A549 (cell line): Measurements from ENCODE around the gene CCL14. TPM values are rescaled to one million over a fixed set of nuclear protein-coding genes. Genes with fewer than 3 reads are reported as not detected.
A peak's percentile ranks its signal among the peaks of the same experiment; 100 is the strongest.

Experiments
- ATAC-seq, 2 experiments: fragments of 200-7000 bp in 1 of 2; fragments of >200 bp in 1 of 2; cut with Nextera tagmentation in 1 of 2; cut with Tn5 transposase in 1 of 2; 3 replicates each; pipeline versions ENCODE4 v1.8.0 to v1.9.1; 2018 to 2020; ENCODE audit warnings: mild to moderate bottlenecking in 1 of 2, moderate library complexity in 1 of 2
- CTCF ChIA-PET: fragments of 300-600 bp; sonication (Branson Sonifier 250); formaldehyde crosslinking; extraction: SDS; loops from one replicate; lab custom pipeline; 2021; ENCODE audit warnings: antibody characterized with exemption, inconsistent platforms; lab: Yijun Ruan, JAX
- POLR2A ChIA-PET: fragments of 350-600 bp; formaldehyde crosslinking; extraction: SDS; loops from one replicate; lab custom pipeline; 2021; ENCODE audit warnings: antibody characterized with exemption, inconsistent platforms; lab: Yijun Ruan, JAX
- DNase-seq, 2 experiments: peaks; one replicate each; pipeline versions ENCODE4 v3.0.0 to v3.0.0-alpha.2; 2011 to 2016; ENCODE audit warnings: low read depth in 1 of 2, low spot score in 1 of 2
- FAIRE-seq: peaks from 2 replicates; lab custom pipeline; 2011; peaks lifted over from hg19 to GRCh38; lab: Jason Lieb, UNC
- H3K27ac ChIP-seq, 2 experiments: fragments of >200 bp; sonication (Bioruptor Twin); formaldehyde crosslinking; 3 replicates each; pipeline ENCODE4 v1.5.1; 2016 to 2017
- H3K4me1 ChIP-seq: fragments of >200 bp; sonication (Bioruptor Twin); formaldehyde crosslinking; 3 replicates; pipeline ENCODE4 v1.6.1; 2016
- H3K4me2 ChIP-seq: fragments of >200 bp; sonication (Bioruptor Twin); formaldehyde crosslinking; 3 replicates; pipeline ENCODE4 v1.6.1; 2016
- H3K4me3 ChIP-seq: fragments of >200 bp; sonication (Bioruptor Twin); formaldehyde crosslinking; 3 replicates; pipeline ENCODE4 v1.5.1; 2016
- H3K9me3 ChIP-seq: fragments of >200 bp; sonication (Bioruptor Twin); formaldehyde crosslinking; 3 replicates; pipeline ENCODE4 v1.6.1; 2016
- BHLHE40 ChIP-seq: IDR thresholded peaks from 2 replicates; pipeline ENCODE4 v1.6.1; 2012; ENCODE audit warnings: low read depth, low read length, inconsistent platforms
- CHD2 ChIP-seq: fragments of 150-350 bp; IDR thresholded peaks from 2 replicates; pipeline ENCODE4 v1.6.1; 2014; ENCODE audit warnings: low read length; ENCODE audit not compliant: partially characterized antibody
- CHD4 ChIP-seq: fragments of 200-600 bp; sonication (generic); IDR thresholded peaks from 2 replicates; pipeline ENCODE4 v1.6.1; 2016; ENCODE audit warnings: antibody characterized with exemption, mild to moderate bottlenecking, borderline replicate concordance
- EHMT2 ChIP-seq: fragments of 200-600 bp; sonication (generic); IDR thresholded peaks from 2 replicates; pipeline ENCODE4 v1.6.1; 2016; ENCODE audit warnings: antibody characterized with exemption, low read depth, mild to moderate bottlenecking, moderate library complexity
- FOSL2 ChIP-seq, 2 experiments: fragments of 450-650 bp in 1 of 2; fragments of >200 bp in 1 of 2; sonication (Bioruptor Twin) in 1 of 2; formaldehyde crosslinking; IDR thresholded peaks; 2 replicates each; pipeline versions ENCODE4 v1.5.0 to v1.6.1; 2016 to 2020; ENCODE audit warnings: mild to moderate bottlenecking in 1 of 2, moderate library complexity in 1 of 2
- FOXS1 ChIP-seq: fragments of 250-450 bp; sonication (Bioruptor Pico); IDR thresholded peaks from 2 replicates; pipeline ENCODE4 v1.5.0; 2020; ENCODE audit warnings: mild to moderate bottlenecking, moderate library complexity
- HEYL ChIP-seq: fragments of 250-450 bp; sonication (Bioruptor Pico); IDR thresholded peaks from 2 replicates; pipeline ENCODE4 v1.8.0; 2021; ENCODE audit warnings: mild to moderate bottlenecking, moderate library complexity
- HMGXB4 ChIP-seq: fragments of 250-450 bp; sonication (Bioruptor Pico); IDR thresholded peaks from 2 replicates; pipeline ENCODE4 v1.5.0; 2021; ENCODE audit warnings: mild to moderate bottlenecking, moderate library complexity, borderline replicate concordance
- KDM1A ChIP-seq: fragments of 200-600 bp; sonication (generic); IDR thresholded peaks from 2 replicates; pipeline ENCODE4 v1.6.1; 2016; ENCODE audit warnings: low read depth, mild to moderate bottlenecking
- KDM5A ChIP-seq: fragments of 200-600 bp; sonication (generic); IDR thresholded peaks from 2 replicates; pipeline ENCODE4 v1.6.1; 2016; ENCODE audit warnings: antibody characterized with exemption, mild to moderate bottlenecking
- MAX ChIP-seq: IDR thresholded peaks from 2 replicates; pipeline ENCODE4 v1.6.1; 2012
- MAZ ChIP-seq: fragments of 150-350 bp; IDR thresholded peaks from 2 replicates; pipeline ENCODE4 v1.6.1; 2014; ENCODE audit warnings: antibody characterized with exemption, low read depth, low read length, borderline replicate concordance
- NFE2L2 ChIP-seq: fragments of 150-350 bp; conservative IDR thresholded peaks from 2 replicates; pipeline ENCODE4 v1.6.1; 2014; ENCODE audit warnings: low read length
- NR3C1 ChIP-seq: fragments of >200 bp; sonication (Bioruptor Twin); formaldehyde crosslinking; IDR thresholded peaks from 3 replicates; pipeline ENCODE4 v1.6.1; 2017
- RAD21 ChIP-seq, 2 experiments: fragments of >200 bp in 1 of 2; sonication (Bioruptor Twin) in 1 of 2; formaldehyde crosslinking in 1 of 2; IDR thresholded peaks in 1 of 2; conservative IDR thresholded peaks in 1 of 2; 2 replicates in 1 of 2; 3 replicates in 1 of 2; pipeline ENCODE4 v1.6.1; 2012 to 2018; ENCODE audit warnings: inconsistent platforms in 1 of 2
- SREBF2 ChIP-seq: fragments of 450-650 bp; IDR thresholded peaks from 2 replicates; pipeline ENCODE4 v1.6.1; 2014; ENCODE audit warnings: mild to moderate bottlenecking, moderate library complexity
- TFCP2L1 ChIP-seq: fragments of 250-450 bp; sonication (Bioruptor Pico); IDR thresholded peaks from 2 replicates; pipeline ENCODE4 v1.5.0; 2021; ENCODE audit warnings: mild to moderate bottlenecking
- USF2 ChIP-seq: fragments of 450-650 bp; IDR thresholded peaks from 2 replicates; pipeline ENCODE4 v1.6.1; 2014; ENCODE audit warnings: antibody characterized with exemption
- ZFP36 ChIP-seq: fragments of 450-650 bp; IDR thresholded peaks from 2 replicates; pipeline ENCODE4 v1.6.1; 2014; ENCODE audit warnings: borderline replicate concordance; ENCODE audit not compliant: partially characterized antibody
- WGBS: methylation state at CpG from one replicate; pipeline ENCODE4 v1.1.6; 2017; ENCODE audit errors: missing lambda C conversion rate; 5-methylcytosine and 5-hydroxymethylcytosine counted together
- polyA plus RNA-seq, 4 experiments: library from polyadenylated mRNA; depleted of rRNA in 3 of 4; stranded (reverse); fragments of >200 nt; fragmentation: RNase III in 1 of 4; extraction: RNeasy Plus Mini Kit Qiagen cat#74134 plus additional on column Dnase treatment in 1 of 4; gene quantifications; 2 replicates in 3 of 4; 3 replicates in 1 of 4; pipeline ENCODE4 v1.2.3, GENCODE V29; 2011 to 2017
- TF ChIP-seq, protein P1 (sequence below): IDR thresholded peaks from 2 replicates; pipeline ENCODE4 v1.6.1; 2012
- TF ChIP-seq, protein P2 (sequence below): fragments of 150-350 bp; IDR thresholded peaks from 2 replicates; pipeline ENCODE4 v1.6.1; 2014; ENCODE audit warnings: low read depth, mild to moderate bottlenecking, low read length
- TF ChIP-seq, protein P3 (sequence below): IDR thresholded peaks from 2 replicates; pipeline ENCODE4 v1.6.1; 2012; ENCODE audit warnings: low read depth, borderline replicate concordance

The CCL14 gene
- polyA plus RNA-seq, 2 of the 4 experiments (the other 2 are of a cell fraction) = not detected

DNA sequence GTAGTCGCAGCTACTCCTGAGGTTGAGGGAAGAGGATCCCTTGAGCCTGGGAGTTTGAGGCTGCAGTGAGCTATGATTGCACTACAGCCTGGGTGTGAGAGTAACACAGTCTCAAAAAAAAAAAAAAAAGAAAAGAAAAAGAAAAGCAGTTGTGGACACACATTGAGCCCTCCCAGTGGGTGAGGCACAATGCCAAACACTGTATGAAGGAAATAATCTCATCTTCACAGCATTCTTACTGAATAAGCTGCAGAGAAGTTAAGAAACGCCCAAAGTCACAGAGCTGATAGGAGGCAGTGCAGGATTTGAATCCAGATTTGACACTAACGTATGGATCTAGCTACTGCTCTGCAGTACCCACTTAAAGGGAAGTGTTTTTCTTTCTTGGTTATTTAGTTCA is 37.1 kb downstream of the CCL14 start:
- FAIRE-seq (no peak), DNase-seq (no peak), ATAC-seq (0 out of 6 replicates have a peak, but pooled peaks of 1 of the 2 experiments have one; percentile 16)
- WGBS = 49% methylated on average over 3 of the region's 3 CpGs
- Histone ChIP-seq H3K4me3 (no peak overlapping the region), H3K4me2 (no peak overlapping the region), H3K27ac (no peak overlapping the region), H3K4me1 (0 out of 3 replicates have a peak, but pooled peaks cover 4% of the 10 kb centered on the region), H3K9me3 (no peaks in the 10 kb centered on the region)
- TF ChIP-seq, protein P1, sequence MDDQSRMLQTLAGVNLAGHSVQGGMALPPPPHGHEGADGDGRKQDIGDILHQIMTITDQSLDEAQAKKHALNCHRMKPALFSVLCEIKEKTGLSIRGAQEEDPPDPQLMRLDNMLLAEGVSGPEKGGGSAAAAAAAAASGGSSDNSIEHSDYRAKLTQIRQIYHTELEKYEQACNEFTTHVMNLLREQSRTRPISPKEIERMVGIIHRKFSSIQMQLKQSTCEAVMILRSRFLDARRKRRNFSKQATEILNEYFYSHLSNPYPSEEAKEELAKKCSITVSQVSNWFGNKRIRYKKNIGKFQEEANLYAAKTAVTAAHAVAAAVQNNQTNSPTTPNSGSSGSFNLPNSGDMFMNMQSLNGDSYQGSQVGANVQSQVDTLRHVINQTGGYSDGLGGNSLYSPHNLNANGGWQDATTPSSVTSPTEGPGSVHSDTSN = no peak
- TF ChIP-seq FOSL2 (IDR thresholded peaks at IDR 0.05) (no peak), FOSL2 (CRISPR knock-in tag; IDR thresholded peaks at IDR 0.05) (no peak), EHMT2 (no peak), SREBF2 (no peak), MAZ (no peak)
- CTCF ChIA-PET = interaction anchor here (0.6 to 3.0 kb wide), 7 partner anchors 9 to 97 kb away, joined by 3 to 14 read pairs (median 4); no protein-coding TSS in a partner anchor
- POLR2A ChIA-PET = no interaction called here

DNA sequence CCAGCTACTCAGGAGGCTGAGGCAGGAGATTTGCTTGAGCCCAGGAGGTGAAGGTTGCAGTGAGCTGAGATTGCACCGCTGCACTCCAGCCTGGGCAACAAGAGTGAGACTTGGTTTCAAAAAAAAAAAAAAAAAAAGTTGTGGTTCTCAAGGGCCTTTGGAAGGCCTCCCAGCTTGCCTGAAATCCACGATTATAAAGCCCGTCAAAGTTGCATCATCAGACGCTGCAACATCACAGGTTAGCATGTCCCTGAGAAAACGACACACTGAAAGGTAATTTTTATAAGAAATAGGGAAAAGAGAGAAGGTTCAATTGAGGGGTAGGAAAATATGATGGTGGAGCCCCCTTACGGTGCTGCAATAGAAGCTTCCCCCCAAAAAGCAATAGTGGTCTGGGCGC is 38.4 kb downstream of the CCL14 start:
- no peak overlapping the region for H3K4me2 ChIP-seq
- H3K9me3 ChIP-seq = no peaks in the 10 kb centered on the region
- CTCF ChIA-PET = interaction anchor here (0.5 to 3.4 kb wide), 21 partner anchors 9 to 610 kb away, joined by 3 to 18 read pairs (median 4); no protein-coding TSS in a partner anchor
- TF ChIP-seq KDM5A (no peak), NR3C1 (no peak), BHLHE40 (no peak), ZFP36 (no peak), HMGXB4 (CRISPR knock-in tag) (no peak), CHD2 (no peak), CHD4 (no peak), RAD21 (conservative IDR thresholded peaks at IDR 0.05 in 1 of 2, IDR thresholded peaks at IDR 0.05 in 1 of 2) (no peak), EHMT2 (no peak), TFCP2L1 (CRISPR knock-in tag) (no peak), MAX (no peak)
- TF ChIP-seq, protein P2, sequence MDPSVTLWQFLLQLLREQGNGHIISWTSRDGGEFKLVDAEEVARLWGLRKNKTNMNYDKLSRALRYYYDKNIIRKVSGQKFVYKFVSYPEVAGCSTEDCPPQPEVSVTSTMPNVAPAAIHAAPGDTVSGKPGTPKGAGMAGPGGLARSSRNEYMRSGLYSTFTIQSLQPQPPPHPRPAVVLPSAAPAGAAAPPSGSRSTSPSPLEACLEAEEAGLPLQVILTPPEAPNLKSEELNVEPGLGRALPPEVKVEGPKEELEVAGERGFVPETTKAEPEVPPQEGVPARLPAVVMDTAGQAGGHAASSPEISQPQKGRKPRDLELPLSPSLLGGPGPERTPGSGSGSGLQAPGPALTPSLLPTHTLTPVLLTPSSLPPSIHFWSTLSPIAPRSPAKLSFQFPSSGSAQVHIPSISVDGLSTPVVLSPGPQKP = no peak
- no peak overlapping the region for H3K4me3 ChIP-seq
- 81% methylated on average over 7 of the region's 7 CpGs for WGBS
- H3K27ac ChIP-seq = no peak overlapping the region
- H3K4me1 ChIP-seq = 0 out of 3 replicates have a peak, but pooled peaks cover 4% of the 10 kb centered on the region
- POLR2A ChIA-PET = no interaction called here
- no peak for FAIRE-seq
- no peak for ATAC-seq
- no peak for DNase-seq

DNA sequence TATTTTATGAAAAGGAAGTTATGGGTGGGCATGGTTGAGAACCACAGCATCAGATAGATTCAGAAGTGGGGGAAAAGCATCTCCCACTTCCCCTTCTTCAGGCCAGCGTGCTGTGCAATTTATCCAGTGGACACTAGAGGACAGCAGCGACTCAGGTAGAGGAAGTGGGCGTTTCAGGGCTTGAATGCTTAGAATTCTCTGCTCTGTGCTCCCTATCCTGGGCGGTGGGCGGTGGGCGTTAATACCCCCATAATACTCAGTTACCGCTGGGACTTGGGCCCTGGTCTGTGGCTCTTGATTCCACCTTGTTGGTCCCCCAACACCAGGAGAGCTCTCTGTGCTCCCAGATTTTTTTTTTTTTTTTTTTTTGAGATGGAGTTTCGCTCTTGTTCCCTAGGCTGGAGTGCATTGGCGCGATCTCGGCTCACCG is 39.4 kb downstream of the CCL14 start:
- peak; percentile 57 to 75 for DNase-seq
- peak overlapping the region; percentile 66 for H3K4me2 ChIP-seq
- ATAC-seq = peak; percentile 91 to 95
- FAIRE-seq = no peak
- peak overlapping the region; percentile 49 to 73; a peak in 5 of 6 replicates for H3K27ac ChIP-seq
- H3K4me1 ChIP-seq = 0 out of 3 replicates have a peak, but pooled peaks cover 4% of the 10 kb centered on the region
- H3K9me3 ChIP-seq = no peaks in the 10 kb centered on the region
- ChIA-PET CTCF (interaction anchor here (0.6 to 3.4 kb wide), 24 partner anchors 9 to 533 kb away, joined by 3 to 18 read pairs (median 4); no protein-coding TSS in a partner anchor), POLR2A (interaction anchor here (0.6 kb wide), 1 partner anchor 515 kb away, joined by 3 read pairs; no protein-coding TSS in a partner anchor)
- peak overlapping the region; percentile 42 for H3K4me3 ChIP-seq
- 8% methylated on average over 12 of the region's 12 CpGs for WGBS
- TF ChIP-seq HEYL (no peak), USF2 (no peak), FOXS1 (CRISPR knock-in tag) (no peak), HMGXB4 (CRISPR knock-in tag) (no peak), SREBF2 (no peak), RAD21 (conservative IDR thresholded peaks at IDR 0.05 in 1 of 2, IDR thresholded peaks at IDR 0.05 in 1 of 2) (peak; percentile 84 to 85), KDM1A (no peak), CHD4 (no peak), NFE2L2 (no peak)
- TF ChIP-seq, protein P3, sequence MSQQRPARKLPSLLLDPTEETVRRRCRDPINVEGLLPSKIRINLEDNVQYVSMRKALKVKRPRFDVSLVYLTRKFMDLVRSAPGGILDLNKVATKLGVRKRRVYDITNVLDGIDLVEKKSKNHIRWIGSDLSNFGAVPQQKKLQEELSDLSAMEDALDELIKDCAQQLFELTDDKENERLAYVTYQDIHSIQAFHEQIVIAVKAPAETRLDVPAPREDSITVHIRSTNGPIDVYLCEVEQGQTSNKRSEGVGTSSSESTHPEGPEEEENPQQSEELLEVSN = no peak
